Ishikawa (cell line): ENCODE data around the gene LLGL2.

Experiments
- CEBPB ChIP-seq: IDR thresholded peaks from 2 replicates; pipeline ENCODE4 v1.6.1; 2012
- CREB1 ChIP-seq: IDR thresholded peaks from 2 replicates; pipeline ENCODE4 v1.6.1; 2012; ENCODE audit warnings: low read depth
- EGR1 ChIP-seq: IDR thresholded peaks from 2 replicates; pipeline ENCODE4 v1.6.1; 2012
- EP300 ChIP-seq: IDR thresholded peaks from 2 replicates; pipeline ENCODE4 v1.6.1; 2012; ENCODE audit warnings: borderline replicate concordance
- FOXM1 ChIP-seq: IDR thresholded peaks from 2 replicates; pipeline ENCODE4 v1.6.1; 2012; ENCODE audit warnings: low read depth, borderline replicate concordance
- MAX ChIP-seq: IDR thresholded peaks from 2 replicates; pipeline ENCODE4 v1.6.1; 2012
- NFIC ChIP-seq: IDR thresholded peaks from 2 replicates; pipeline ENCODE4 v1.6.1; 2012
- RAD21 ChIP-seq: IDR thresholded peaks from 2 replicates; pipeline ENCODE4 v1.6.1; 2012; ENCODE audit warnings: low read depth
- REST ChIP-seq: IDR thresholded peaks from 2 replicates; pipeline ENCODE4 v1.6.1; 2012; ENCODE audit warnings: low read depth, mild to moderate bottlenecking
- TAF1 ChIP-seq: IDR thresholded peaks from 2 replicates; pipeline ENCODE4 v1.6.1; 2012; ENCODE audit warnings: low read depth, mild to moderate bottlenecking
- TCF12 ChIP-seq: IDR thresholded peaks from 2 replicates; pipeline ENCODE4 v1.6.1; 2012; ENCODE audit warnings: low read depth
- TEAD4 ChIP-seq: IDR thresholded peaks from 2 replicates; pipeline ENCODE4 v1.6.1; 2012
- USF1 ChIP-seq: IDR thresholded peaks from 2 replicates; pipeline ENCODE4 v1.6.1; 2012
- YY1 ChIP-seq: IDR thresholded peaks from 2 replicates; pipeline ENCODE4 v1.6.1; 2012; ENCODE audit warnings: low read depth
- ZBTB7A ChIP-seq: IDR thresholded peaks from 2 replicates; pipeline ENCODE4 v1.6.1; 2012; ENCODE audit warnings: low read depth

The LLGL2 gene

GRCh38 chr17:75509528-75510258, 15.8 kb upstream of the LLGL2 start:
- TF ChIP-seq FOXM1 (no peak), REST (no peak), USF1 (no peak), EP300 (no peak), TEAD4 (no peak), TCF12 (no peak), RAD21 (no peak), TAF1 (no peak), ZBTB7A (no peak), NFIC (no peak), YY1 (no peak), CEBPB (no peak), CREB1 (no peak), MAX (no peak), EGR1 (no peak)

- TF ChIP-seq FOXM1 (no peak), CEBPB (no peak), TAF1 (no peak), TCF12 (no peak), TEAD4 (no peak), CREB1 (no peak), YY1 (no peak), EGR1 (no peak), REST (no peak), RAD21 (no peak), USF1 (no peak), ZBTB7A (no peak), NFIC (no peak), EP300 (no peak)
Measured at GRCh38 chr17:75511270-75511609, 14.3 kb upstream of the LLGL2 start.

DNA sequence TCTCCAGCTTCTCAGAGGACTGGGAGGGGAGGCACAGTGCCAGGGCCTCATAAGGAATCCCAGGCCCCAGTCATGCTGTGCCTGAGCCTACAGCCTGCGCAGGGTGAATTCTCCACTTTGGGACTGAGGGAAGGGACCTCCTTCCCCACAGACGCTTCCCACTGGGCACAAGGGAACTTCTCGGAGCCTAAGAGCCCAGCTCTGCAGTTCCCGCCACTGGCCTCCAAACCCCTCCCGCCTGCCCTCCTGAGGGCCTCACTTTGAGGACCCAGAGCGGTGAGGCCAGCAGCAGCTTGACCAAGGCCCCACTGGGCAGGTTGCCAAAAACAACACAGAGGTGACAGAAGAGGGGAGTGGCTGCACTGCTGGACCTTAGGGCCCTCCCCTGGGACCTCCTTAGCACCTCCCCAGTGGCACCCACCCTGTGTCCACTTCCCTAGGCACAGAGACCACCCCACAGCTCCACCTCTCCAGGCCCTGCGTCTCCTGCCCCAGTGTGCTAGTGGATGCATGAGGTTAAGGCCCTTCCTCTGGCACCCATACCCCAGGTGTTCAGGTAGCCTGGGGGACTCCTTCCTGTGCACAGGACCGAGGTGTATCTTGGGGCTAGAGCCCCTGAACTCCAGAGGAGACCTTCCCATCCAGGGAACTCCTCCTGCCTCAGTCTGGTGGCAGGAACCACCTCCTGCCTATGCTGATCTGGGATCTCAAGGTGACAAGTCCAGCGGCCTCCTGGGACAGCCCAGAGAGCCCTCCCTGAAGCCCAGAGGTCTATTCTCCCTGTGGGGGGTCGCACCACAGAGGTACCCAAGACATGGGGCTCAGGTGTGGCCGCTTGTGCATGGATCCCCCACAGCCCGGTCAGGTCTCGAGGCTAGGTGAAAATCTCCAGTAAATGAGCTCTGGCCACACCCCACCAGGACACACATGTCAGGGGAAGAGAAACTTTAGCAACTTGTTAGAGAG, 13.6 kb upstream of the LLGL2 start:
- no peak for TF ChIP-seq USF1
- TF ChIP-seq REST = no peak
- peak; percentile 93 for TF ChIP-seq NFIC
